Neuronal stem cell (in vitro differentiated cells): ENCODE data around the gene CPN2.

Source experiments
- DNase-seq: peaks from one replicate; pipeline ENCODE4 v3.0.0-alpha.2; 2013; ENCODE audit warnings: low spot score
- H2AFZ ChIP-seq: one replicate; pipeline ENCODE4 v1.6.1; 2013; ENCODE audit warnings: mild to moderate bottlenecking, low read length, inconsistent platforms
- H2AK5ac ChIP-seq: 2 replicates; pipeline ENCODE4 v1.6.1; 2013; ENCODE audit warnings: low read depth, mild to moderate bottlenecking, inconsistent platforms, low read length, moderate library complexity, mixed read lengths
- H2BK120ac ChIP-seq: 2 replicates; pipeline ENCODE4 v1.6.1; 2013; ENCODE audit warnings: low read depth, mild to moderate bottlenecking, inconsistent platforms, low read length, moderate library complexity, mixed read lengths
- H2BK12ac ChIP-seq: one replicate; pipeline ENCODE4 v1.6.1; 2013; ENCODE audit warnings: low read length, inconsistent platforms
- H2BK15ac ChIP-seq: 2 replicates; pipeline ENCODE4 v1.6.1; 2013; ENCODE audit warnings: mild to moderate bottlenecking, low read length, inconsistent platforms, mixed read lengths
- H2BK5ac ChIP-seq: one replicate; pipeline ENCODE4 v1.6.1; 2013; ENCODE audit warnings: inconsistent platforms, mild to moderate bottlenecking, low read length, moderate library complexity
- H3K14ac ChIP-seq: one replicate; pipeline ENCODE4 v1.6.1; 2013; ENCODE audit warnings: low read length, inconsistent platforms
- H3K18ac ChIP-seq: 2 replicates; pipeline ENCODE4 v1.6.1; 2013; ENCODE audit warnings: low read length, inconsistent platforms
- H3K23ac ChIP-seq: 2 replicates; pipeline ENCODE4 v1.6.1; 2013; ENCODE audit warnings: low read depth, mild to moderate bottlenecking, mixed read lengths, low read length, inconsistent platforms; ENCODE audit not compliant: poor library complexity
- H3K27ac ChIP-seq: replicated peaks from 3 replicates; pipeline ENCODE4 v1.5.1; 2013; ENCODE audit warnings: low read length, inconsistent platforms
- H3K27me3 ChIP-seq, 3 experiments: 2 replicates each; pipeline ENCODE4 v1.6.1; 2013; ENCODE audit warnings: low read length in 3 of 3, mild to moderate bottlenecking in 2 of 3, inconsistent platforms in 1 of 3, low read depth in 1 of 3, mixed read lengths in 1 of 3, moderate library complexity in 1 of 3; ENCODE audit not compliant: control insufficient read depth in 3 of 3, insufficient read depth in 3 of 3
- H3K36me3 ChIP-seq, 2 donors: replicated peaks in 1 of 2; 2 replicates each; pipeline ENCODE4 v1.6.1; 2013; ENCODE audit warnings: low read length in 2 of 2; ENCODE audit not compliant: control insufficient read depth in 2 of 2, insufficient read depth in 2 of 2
- H3K4ac ChIP-seq: 2 replicates; pipeline ENCODE4 v1.6.1; 2013; ENCODE audit warnings: inconsistent platforms, mild to moderate bottlenecking, low read length, moderate library complexity
- H3K4me1 ChIP-seq, 2 donors: 1 replicate in 1 of 2; 2 replicates in 1 of 2; pipeline ENCODE4 v1.6.1; 2013; ENCODE audit warnings: low read length in 2 of 2, low read depth in 1 of 2; ENCODE audit not compliant: control insufficient read depth in 2 of 2, insufficient read depth in 1 of 2
- H3K4me2 ChIP-seq: one replicate; pipeline ENCODE4 v1.6.1; 2013; ENCODE audit warnings: mild to moderate bottlenecking, low read length, inconsistent platforms; ENCODE audit not compliant: insufficient read depth, poor library complexity, severe bottlenecking
- H3K4me3 ChIP-seq, 2 donors: 2 replicates each; pipeline ENCODE4 v1.5.1; 2013; ENCODE audit warnings: low read length in 2 of 2, mild to moderate bottlenecking in 2 of 2, inconsistent platforms in 1 of 2, moderate library complexity in 1 of 2
- H3K79me1 ChIP-seq: one replicate; pipeline ENCODE4 v1.6.1; 2013; ENCODE audit warnings: low read depth, mild to moderate bottlenecking, inconsistent platforms, low read length, moderate library complexity
- H3K9ac ChIP-seq: one replicate; pipeline ENCODE4 v1.6.1; 2013; ENCODE audit warnings: mild to moderate bottlenecking, low read depth, low read length, inconsistent platforms; ENCODE audit not compliant: poor library complexity
- H3K9me3 ChIP-seq, 2 donors: replicated peaks in 1 of 2; 2 replicates each; pipeline versions ENCODE3 to v1.6.1; 2013; ENCODE audit warnings: low read length in 2 of 2, mild to moderate bottlenecking in 2 of 2, inconsistent platforms in 1 of 2, low read depth in 1 of 2, mixed read lengths in 1 of 2, moderate library complexity in 1 of 2; ENCODE audit not compliant: control insufficient read depth in 2 of 2, insufficient read depth in 1 of 2
- H4K8ac ChIP-seq: one replicate; pipeline ENCODE4 v1.6.1; 2013; ENCODE audit warnings: low read depth, mild to moderate bottlenecking, inconsistent platforms, low read length, moderate library complexity
- H4K91ac ChIP-seq: one replicate; pipeline ENCODE4 v1.6.1; 2013; ENCODE audit warnings: low read length, low read depth, mild to moderate bottlenecking, inconsistent platforms; ENCODE audit not compliant: poor library complexity
- WGBS, 2 donors: extraction: QIAGEN DNeasy Blood & Tissue Kit; methylation state at CpG; one replicate each; pipeline ENCODE4 v1.1.7; 2013; ENCODE audit warnings: missing lambda C conversion rate in 2 of 2, mixed read lengths in 1 of 2; ENCODE audit not compliant: insufficient read length in 2 of 2, insufficient replicate concordance in 1 of 2; ENCODE audit errors: extremely low coverage in 2 of 2; 5-methylcytosine and 5-hydroxymethylcytosine counted together

CPN2 gene

GRCh38 chr3:194300936-194301335 is 50.2 kb downstream of the CPN2 start:
- DNase-seq: no peak
- no peaks in the 10 kb centered on the region for H3K36me3 ChIP-seq
- H2BK12ac ChIP-seq: no peak overlapping the region
- no peak overlapping the region for H4K8ac ChIP-seq
- H3K4me2 ChIP-seq: no peak overlapping the region
- WGBS, 2 donors: no CpG with 5 or more reads among the region's 6 CpGs
- H3K23ac ChIP-seq: no peak overlapping the region
- no peak overlapping the region for H3K27ac ChIP-seq
- no peak overlapping the region for H2BK5ac ChIP-seq
- H3K4me3 ChIP-seq: no peak overlapping the region
- H4K91ac ChIP-seq: no peak overlapping the region
- no peak overlapping the region for H3K9ac ChIP-seq
- no peak overlapping the region for H2AFZ ChIP-seq
- no peak overlapping the region for H3K4ac ChIP-seq
- no peak overlapping the region for H3K14ac ChIP-seq
- H2BK15ac ChIP-seq: no peak overlapping the region
- no peak overlapping the region for H2AK5ac ChIP-seq
- H3K18ac ChIP-seq: no peak overlapping the region
- peaks cover 16 to 18% of the 10 kb centered on the region in 2 donors for H3K4me1 ChIP-seq
- peaks cover 0 to 12% (median 0%) of the 10 kb centered on the region in 3 experiments for H3K27me3 ChIP-seq
- H2BK120ac ChIP-seq: no peak overlapping the region
- H3K79me1 ChIP-seq: no peaks in the 10 kb centered on the region
- peaks cover 0 to 4% of the 10 kb centered on the region in 2 donors for H3K9me3 ChIP-seq

GRCh38 chr3:194300382-194300758 is 50.8 kb downstream of the CPN2 start:
- no peak overlapping the region for H2BK15ac ChIP-seq
- no peak overlapping the region for H2BK12ac ChIP-seq
- peak overlapping the region; percentile 25 for H2AFZ ChIP-seq
- H4K8ac ChIP-seq: no peak overlapping the region
- no peak overlapping the region for H2BK120ac ChIP-seq
- no CpG with 5 or more reads among the region's 13 CpGs for WGBS, 2 donors
- peaks cover 0 to 4% of the 10 kb centered on the region in 2 donors for H3K9me3 ChIP-seq
- peaks cover 0 to 12% (median 0%) of the 10 kb centered on the region in 3 experiments for H3K27me3 ChIP-seq
- H3K23ac ChIP-seq: no peak overlapping the region
- no peaks in the 10 kb centered on the region for H3K36me3 ChIP-seq
- no peak overlapping the region for H3K4ac ChIP-seq
- H4K91ac ChIP-seq: no peak overlapping the region
- no peak overlapping the region for H3K4me2 ChIP-seq
- peaks cover 12 to 14% of the 10 kb centered on the region in 2 donors for H3K4me1 ChIP-seq
- H3K4me3 ChIP-seq: no peak overlapping the region
- no peak for DNase-seq
- H3K79me1 ChIP-seq: no peaks in the 10 kb centered on the region
- H3K14ac ChIP-seq: no peak overlapping the region
- H2AK5ac ChIP-seq: no peak overlapping the region
- peak overlapping the region; percentile 6 for H3K18ac ChIP-seq
- no peak overlapping the region for H3K27ac ChIP-seq
- no peak overlapping the region for H2BK5ac ChIP-seq
- H3K9ac ChIP-seq: no peak overlapping the region

DNA sequence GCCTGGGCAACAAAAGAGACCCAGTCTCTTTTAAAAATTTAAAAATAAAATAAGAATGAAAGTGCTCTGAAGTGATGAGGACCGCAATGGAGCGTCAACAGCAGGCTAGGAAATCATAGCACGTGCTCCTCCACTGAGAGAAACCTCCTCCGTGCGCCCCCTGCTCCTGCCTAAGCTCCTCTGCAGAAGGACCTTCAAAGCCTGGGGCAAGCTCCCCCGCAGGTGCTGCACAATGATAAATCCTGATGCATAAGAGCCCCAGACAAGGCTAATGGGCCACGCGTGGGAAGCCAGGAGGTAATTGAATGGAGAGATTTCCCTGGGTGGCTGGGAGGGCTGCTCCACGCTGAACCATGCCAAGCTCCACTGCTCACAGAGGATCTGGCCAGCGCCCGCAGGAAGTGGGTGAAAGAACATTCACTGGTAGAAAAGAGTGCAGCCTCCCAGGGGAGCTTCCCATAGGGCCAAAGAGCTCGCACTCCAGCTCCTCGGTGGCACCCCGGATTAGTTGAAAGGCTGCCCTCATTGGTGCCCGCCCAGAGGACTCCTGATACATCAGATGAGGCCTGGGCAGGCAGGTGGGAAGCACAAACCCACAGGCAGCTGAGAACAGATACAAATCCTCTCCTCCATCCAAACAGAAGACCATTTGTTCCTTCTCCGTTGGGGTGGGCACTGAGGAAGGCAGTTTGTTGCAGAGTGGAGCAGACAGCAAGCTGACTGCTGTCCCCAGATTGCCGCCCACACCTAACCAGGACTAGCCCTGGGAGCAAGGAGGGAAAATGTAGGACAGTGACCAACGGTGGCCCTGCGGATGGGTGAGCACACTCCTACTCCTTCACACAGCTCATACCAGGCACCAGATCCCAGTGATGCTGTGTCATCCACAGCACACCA is 52.5 kb downstream of the CPN2 start:
- peak overlapping the region; percentile 1 for H2AK5ac ChIP-seq
- no peaks in the 10 kb centered on the region for H3K9me3 ChIP-seq
- H4K8ac ChIP-seq: no peak overlapping the region
- H3K27ac ChIP-seq: no peak overlapping the region
- no peak overlapping the region for H3K14ac ChIP-seq
- H2AFZ ChIP-seq: no peak overlapping the region
- no peak for DNase-seq
- no peaks in the 10 kb centered on the region for H3K36me3 ChIP-seq
- peaks cover 22 to 28% of the 10 kb centered on the region in 2 donors for H3K4me1 ChIP-seq
- no peak overlapping the region for H3K23ac ChIP-seq
- no peaks in the 10 kb centered on the region for H3K79me1 ChIP-seq
- H3K18ac ChIP-seq: peak overlapping the region; percentile 82
- H3K4me2 ChIP-seq: no peak overlapping the region
- H2BK12ac ChIP-seq: no peak overlapping the region
- H2BK15ac ChIP-seq: peak overlapping the region; percentile 34
- no peak overlapping the region for H3K4ac ChIP-seq
- no peak overlapping the region for H2BK120ac ChIP-seq
- peak overlapping the region in 1 of 2 donors; percentile 3 for H3K4me3 ChIP-seq
- peak overlapping the region; percentile 46 for H3K9ac ChIP-seq
- no CpG with 5 or more reads among the region's 19 CpGs for WGBS, 2 donors
- H2BK5ac ChIP-seq: no peak overlapping the region
- no peak overlapping the region for H4K91ac ChIP-seq
- peaks cover 0 to 6% (median 0%) of the 10 kb centered on the region in 3 experiments for H3K27me3 ChIP-seq

- no peak overlapping the region for H3K23ac ChIP-seq
- no peak overlapping the region for H4K91ac ChIP-seq
- H2BK15ac ChIP-seq: no peak overlapping the region
- H3K9me3 ChIP-seq: peaks cover 0 to 5% of the 10 kb centered on the region in 2 donors
- no peak overlapping the region for H2BK12ac ChIP-seq
- peak overlapping the region; percentile 73 for H3K27ac ChIP-seq
- H3K9ac ChIP-seq: no peak overlapping the region
- H3K18ac ChIP-seq: peak overlapping the region; percentile 62
- H3K4ac ChIP-seq: no peak overlapping the region
- H2AK5ac ChIP-seq: no peak overlapping the region
- peak; percentile 95 for DNase-seq
- H4K8ac ChIP-seq: no peak overlapping the region
- H3K4me1 ChIP-seq: peaks cover 22 to 28% of the 10 kb centered on the region in 2 donors
- H3K36me3 ChIP-seq: no peaks in the 10 kb centered on the region
- H2AFZ ChIP-seq: peak overlapping the region; percentile 86
- no peak overlapping the region for H2BK5ac ChIP-seq
- H3K4me2 ChIP-seq: peak overlapping the region; percentile 65
- H3K79me1 ChIP-seq: no peaks in the 10 kb centered on the region
- no peak overlapping the region for H3K14ac ChIP-seq
- peak overlapping the region in 1 of 2 donors; percentile 16 for H3K4me3 ChIP-seq
- WGBS, 2 donors: no CpG with 5 or more reads among the region's 47 CpGs
- H2BK120ac ChIP-seq: no peak overlapping the region
- H3K27me3 ChIP-seq: peaks cover 0 to 5% (median 0%) of the 10 kb centered on the region in 3 experiments
Observed at GRCh38 chr3:194296454-194297263, 54.5 kb downstream of the CPN2 start.
